Kidney capillary endothelial cell (primary cell): Measurements from ENCODE around the gene SON.
A peak's percentile ranks its signal among the peaks of the same experiment; 100 is the strongest.
"Not testable (repeated sequence)": the region's sequence is repeated elsewhere in the genome, so short reads cannot be mapped to it uniquely, and the experiment has no call there.

Experiments used
- DNase-seq: peaks from one replicate; pipeline ENCODE4 v3.0.0-alpha.2; 2018; ENCODE audit warnings: low spot score

Gene SON

GRCh38 chr21:33578214-33578613, 35.4 kb downstream of the SON start:
- DNase-seq, result no peak

- peak; percentile 39 for DNase-seq
Observed at GRCh38 chr21:33578959-33579542, 36.2 kb downstream of the SON start.

- DNase-seq, result no peak
Observed at GRCh38 chr21:33584455-33584854, 41.6 kb downstream of the SON start.

GRCh38 chr21:33586927-33587326, 44.1 kb downstream of the SON start:
- DNase-seq, result no peak

- peak; percentile 30 for DNase-seq
Observed at GRCh38 chr21:33587792-33588484, 45.1 kb downstream of the SON start.

GRCh38 chr21:33588485-33589335, 45.9 kb downstream of the SON start, which contains the start of gene DONSON:
Gene DONSON, minus strand, starts transcription at chr21:33588684. Its CDS starts 43 bp downstream, at chr21:33588641.
- DNase-seq, result peak; percentile 82

- no peak for DNase-seq
Observed at GRCh38 chr21:33598051-33598450, 55.2 kb downstream of the SON start.

GRCh38 chr21:33608559-33608958, 65.7 kb downstream of the SON start:
- peak; percentile 41 for DNase-seq

- DNase-seq, result no peak
Observed at GRCh38 chr21:33611006-33611744, 68.3 kb downstream of the SON start.

- DNase-seq, result not testable (repeated sequence)
Observed at GRCh38 chr21:33617565-33617964, 74.7 kb downstream of the SON start.

- DNase-seq, result no peak
Observed at GRCh38 chr21:33618407-33618806, 75.6 kb downstream of the SON start.

GRCh38 chr21:33619726-33620125, 76.9 kb downstream of the SON start:
- no peak for DNase-seq

GRCh38 chr21:33622253-33622652, 79.4 kb downstream of the SON start:
- no peak for DNase-seq

GRCh38 chr21:33626151-33626550, 83.3 kb downstream of the SON start:
- not testable (repeated sequence) for DNase-seq
